GM23338 (cell line): ENCODE measurements around the gene PPP6R2. TPM values are rescaled to one million over a fixed set of nuclear protein-coding genes. Genes with fewer than 3 reads are reported as not detected.

Experiments
- ATAC-seq: fragments of 200-7000 bp; cut with Tn5 transposase; 3 replicates; pipeline ENCODE4 v1.9.1; 2020
- DNase-seq: peaks from one replicate; pipeline ENCODE4 v3.0.0-alpha.2; 2015; ENCODE audit warnings: low spot score
- H2AFZ ChIP-seq: fragments of 200-600 bp; sonication (generic); 2 replicates; pipeline ENCODE4 v1.8.0; 2016; ENCODE audit warnings: antibody characterized with exemption, mild to moderate bottlenecking, moderate library complexity
- H3F3A ChIP-seq: fragments of 200-600 bp; sonication (generic); replicated peaks from 2 replicates; pipeline ENCODE4 v1.8.0; 2017; ENCODE audit warnings: antibody characterized with exemption, mixed run types, low read depth
- H3K27ac ChIP-seq: fragments of 200-600 bp; sonication (generic); 2 replicates; pipeline ENCODE4 v1.6.1; 2016; ENCODE audit warnings: low read depth
- H3K27me3 ChIP-seq: fragments of 200-600 bp; sonication (generic); 2 replicates; pipeline ENCODE4 v1.8.0; 2016; ENCODE audit warnings: mild to moderate bottlenecking, mixed run types, moderate library complexity; ENCODE audit not compliant: insufficient read depth
- H3K36me3 ChIP-seq: fragments of 200-600 bp; sonication (generic); 2 replicates; pipeline ENCODE4 v1.8.0; 2016; ENCODE audit warnings: mild to moderate bottlenecking; ENCODE audit not compliant: insufficient read depth
- H3K4me1 ChIP-seq: fragments of 200-600 bp; sonication (generic); 2 replicates; pipeline ENCODE4 v1.8.0; 2016; ENCODE audit warnings: mild to moderate bottlenecking, moderate library complexity; ENCODE audit not compliant: insufficient read depth
- H3K4me2 ChIP-seq: fragments of 200-600 bp; sonication (generic); 2 replicates; pipeline ENCODE4 v1.7.1; 2017; ENCODE audit warnings: mixed run types
- H3K4me3 ChIP-seq: fragments of 200-600 bp; sonication (generic); 2 replicates; pipeline ENCODE4 v1.6.1; 2016; ENCODE audit warnings: mixed run types
- H3K79me2 ChIP-seq: fragments of 200-600 bp; sonication (generic); replicated peaks from 2 replicates; pipeline ENCODE4 v1.8.0; 2017; ENCODE audit warnings: mild to moderate bottlenecking; ENCODE audit not compliant: insufficient read depth
- H3K9me2 ChIP-seq: fragments of 200-600 bp; sonication (generic); 2 replicates; pipeline ENCODE4 v1.8.0; 2017; ENCODE audit not compliant: insufficient read depth
- H4K20me1 ChIP-seq: fragments of 200-600 bp; sonication (generic); replicated peaks from 2 replicates; pipeline ENCODE4 v1.8.0; 2017; ENCODE audit warnings: mild to moderate bottlenecking; ENCODE audit not compliant: insufficient read depth
- H3K27ac Mint-ChIP-seq: 2 replicates; pipeline ENCODE4 v1.8.0; 2020; ENCODE audit warnings: inconsistent platforms, mild to moderate bottlenecking, moderate library complexity, mixed read lengths
- H3K27me3 Mint-ChIP-seq: 3 replicates; pipeline ENCODE4 v1.8.0; 2022; ENCODE audit warnings: low read depth, mild to moderate bottlenecking, moderate library complexity, mixed read lengths, inconsistent platforms; ENCODE audit not compliant: insufficient read depth, poor library complexity
- H3K36me3 Mint-ChIP-seq: 3 replicates; pipeline ENCODE4 v1.8.0; 2021; ENCODE audit warnings: low read depth, mild to moderate bottlenecking, inconsistent platforms, moderate library complexity, mixed read lengths
- H3K4me1 Mint-ChIP-seq: 3 replicates; pipeline ENCODE4 v1.8.0; 2020; ENCODE audit warnings: mild to moderate bottlenecking, inconsistent platforms, mixed read lengths
- H3K4me3 Mint-ChIP-seq: 3 replicates; pipeline ENCODE4 v1.8.0; 2021; ENCODE audit warnings: moderate library complexity, mild to moderate bottlenecking, inconsistent platforms, mixed read lengths
- H3K9me3 Mint-ChIP-seq: 3 replicates; pipeline ENCODE4 v1.8.0; 2020; ENCODE audit warnings: moderate library complexity, mild to moderate bottlenecking, inconsistent platforms, mixed read lengths
- CTCF ChIP-seq, 2 experiments: fragments of 200-600 bp in 1 of 2; sonication (generic) in 1 of 2; conservative IDR thresholded peaks; 2 replicates each; pipeline versions ENCODE4 v1.5.1 to v1.6.1; 2016 to 2017; ENCODE audit warnings: antibody characterized with exemption in 2 of 2, low read depth in 2 of 2, mild to moderate bottlenecking in 2 of 2, moderate library complexity in 1 of 2
- ETS1 ChIP-seq: IDR thresholded peaks from 2 replicates; pipeline ENCODE4 v1.6.1; 2016; ENCODE audit warnings: antibody characterized with exemption
- NANOG ChIP-seq: IDR thresholded peaks from 2 replicates; pipeline ENCODE4 v1.6.1; 2016; ENCODE audit warnings: antibody characterized with exemption, borderline replicate concordance
- REST ChIP-seq: IDR thresholded peaks from one replicate; pipeline ENCODE4 v1.6.1; 2018; ENCODE audit warnings: antibody characterized with exemption; ENCODE audit not compliant: unreplicated experiment
- ZNF114 ChIP-seq: fragments of 250-450 bp; sonication (Bioruptor Pico); IDR thresholded peaks from 2 replicates; pipeline ENCODE4 v1.5.0; 2020; ENCODE audit warnings: mild to moderate bottlenecking, moderate library complexity
- ZNF331 ChIP-seq: fragments of 250-450 bp; sonication (Bioruptor Pico); IDR thresholded peaks from 2 replicates; pipeline ENCODE4 v1.5.0; 2020; ENCODE audit warnings: low read depth, mild to moderate bottlenecking, moderate library complexity
- ZNF462 ChIP-seq: fragments of 250-450 bp; sonication (Bioruptor Pico); IDR thresholded peaks from 2 replicates; pipeline ENCODE4 v1.5.0; 2020; ENCODE audit warnings: mild to moderate bottlenecking, moderate library complexity
- polyA plus RNA-seq: library from polyadenylated mRNA; unstranded; fragments of >200 nt; fragmentation: Nextera tagmentation; extraction: Ambion mirVana; gene quantifications from 2 replicates; pipeline ENCODE4 v1.2.1, GENCODE V29; 2016
- total RNA-seq: library from RNA; depleted of rRNA; stranded (reverse); fragments of >200 nt; shearing (Covaris generic); gene quantifications from 2 replicates; pipeline ENCODE4 v1.2.3, GENCODE V29; 2014

PPP6R2 gene
- total and polyA plus RNA-seq, 2 experiments from 2014 or later, result 11.9 to 45.8 TPM

GRCh38 chr22:50323900-50324299 lies 19.2 kb upstream of the PPP6R2 start:
- H3K4me2 ChIP-seq, result no peak overlapping the region
- no peaks in the 10 kb centered on the region; the same call in 1 of the 2 replicates for H3K4me1 ChIP-seq
- H3K36me3 ChIP-seq, result no peaks in the 10 kb centered on the region
- H3F3A ChIP-seq, result no peaks in the 10 kb centered on the region
- Mint-ChIP-seq H3K4me1 (peaks cover 6% of the 10 kb centered on the region; the same call in 2 of the 3 replicates), H3K4me3 (no peak overlapping the region), H3K27me3 (peaks cover 23% of the 10 kb centered on the region), H3K9me3 (0 out of 3 replicates have a peak, but pooled peaks cover 3% of the 10 kb centered on the region), H3K36me3 (no peaks in the 10 kb centered on the region; the same call in 2 of the 3 replicates), H3K27ac (no peak overlapping the region)
- H4K20me1 ChIP-seq, result no peaks in the 10 kb centered on the region
- ATAC-seq, result no peak
- TF ChIP-seq REST (no peak), NANOG (no peak)
- H2AFZ ChIP-seq, result no peak overlapping the region
- H3K9me2 ChIP-seq, result no peaks in the 10 kb centered on the region
- peaks cover 19% of the 10 kb centered on the region for H3K27me3 ChIP-seq
- no peaks in the 10 kb centered on the region for H3K79me2 ChIP-seq
- no peak overlapping the region for H3K4me3 ChIP-seq
- no peak overlapping the region for H3K27ac ChIP-seq
- DNase-seq, result no peak

- no peak for DNase-seq
- Mint-ChIP-seq H3K4me3 (peak overlapping the region; percentile 87), H3K27ac (no peak overlapping the region), H3K4me1 (peaks cover 6% of the 10 kb centered on the region; the same call in 2 of the 3 replicates), H3K9me3 (0 out of 3 replicates have a peak, but pooled peaks cover 3% of the 10 kb centered on the region), H3K27me3 (peaks cover 20% of the 10 kb centered on the region), H3K36me3 (no peaks in the 10 kb centered on the region; the same call in 2 of the 3 replicates)
- Histone ChIP-seq H3K27me3 (peaks cover 19% of the 10 kb centered on the region), H4K20me1 (no peaks in the 10 kb centered on the region), H2AFZ (peak overlapping the region; percentile 90; the same call in 1 of the 2 replicates), H3K4me2 (peak overlapping the region; percentile 89), H3K4me3 (peak overlapping the region; percentile 61), H3K9me2 (no peaks in the 10 kb centered on the region), H3F3A (no peaks in the 10 kb centered on the region), H3K79me2 (no peaks in the 10 kb centered on the region), H3K36me3 (no peaks in the 10 kb centered on the region), H3K27ac (no peak overlapping the region), H3K4me1 (no peaks in the 10 kb centered on the region; the same call in 1 of the 2 replicates)
- no peak for ATAC-seq
- no peak for TF ChIP-seq ETS1
- TF ChIP-seq ZNF114 (CRISPR knock-in tag), result no peak
- TF ChIP-seq NANOG, result no peak
- no peak for TF ChIP-seq CTCF (conservative IDR thresholded peaks at IDR 0.05; ENCODE audit: low read depth in 2 of 2)
- TF ChIP-seq ZNF331 (CRISPR knock-in tag), result no peak
- TF ChIP-seq ZNF462, result no peak
Observed at GRCh38 chr22:50325444-50326224, 17.5 kb upstream of the PPP6R2 start.
